ELF-1 (cell line): Measurements from ENCODE around the gene DAB2.

Source experiments
- DNase-seq: peaks from one replicate; pipeline ENCODE4 v3.0.0-alpha.2; 2016; ENCODE audit warnings: low read depth, low spot score

The DAB2 gene

DNA sequence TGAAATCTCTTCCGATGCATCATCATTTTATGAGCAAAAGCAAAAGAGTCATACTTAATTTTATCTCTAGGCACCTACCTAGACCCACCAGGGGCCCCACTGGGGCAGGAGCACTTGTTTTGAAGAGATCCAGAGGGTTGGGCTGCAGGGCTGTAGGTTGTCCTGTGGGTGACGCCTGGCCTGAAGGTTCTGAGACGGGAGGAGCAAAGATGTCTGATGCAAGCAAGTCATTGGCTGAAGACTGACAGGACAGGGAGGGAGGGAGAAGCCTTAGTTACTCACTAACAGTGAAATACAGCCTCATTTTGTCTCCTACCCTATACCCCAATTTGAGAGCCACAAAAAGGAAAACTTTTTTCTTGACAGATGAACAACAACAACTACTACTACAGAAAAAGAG is 43.4 kb downstream of the DAB2 start:
- no peak for DNase-seq

DNA sequence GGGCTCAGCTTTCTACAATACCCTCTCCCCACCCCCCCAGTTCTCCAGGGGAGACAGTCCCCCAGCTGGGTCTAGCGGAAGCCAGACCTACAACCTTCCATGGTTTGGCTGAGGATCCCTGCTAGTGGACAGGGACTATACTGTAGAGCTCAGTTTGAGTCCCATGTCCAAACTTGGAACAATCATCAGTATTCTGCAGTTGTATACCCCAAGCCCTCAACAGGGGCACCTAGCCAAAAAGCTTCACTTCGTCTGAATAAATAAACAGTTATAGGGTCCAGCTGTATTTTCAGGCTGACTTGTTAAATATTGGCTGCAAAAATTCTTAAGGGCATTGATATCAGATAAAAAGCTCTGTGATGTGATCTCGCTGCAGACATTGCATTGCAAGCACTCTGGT is 45.1 kb downstream of the DAB2 start:
- no peak for DNase-seq

DNA sequence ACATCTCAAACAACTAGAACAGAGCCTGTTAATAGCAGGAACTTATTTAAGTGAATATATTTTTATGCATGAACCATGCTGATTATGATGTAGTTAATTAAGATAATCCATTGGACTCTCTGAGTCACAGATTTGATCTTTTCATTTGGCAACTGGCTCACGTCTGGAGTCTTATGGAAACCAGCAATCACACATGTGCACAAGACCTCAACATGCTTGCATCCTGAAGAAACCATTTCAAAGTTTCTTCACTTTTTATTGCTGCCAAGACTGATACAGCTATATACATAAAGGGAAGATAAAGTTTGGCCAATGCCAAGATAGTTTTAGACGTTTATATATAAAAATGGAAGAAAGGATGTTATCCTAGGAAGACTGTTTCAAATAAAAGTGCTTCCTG is 47.2 kb downstream of the DAB2 start:
- DNase-seq: no peak

DNA sequence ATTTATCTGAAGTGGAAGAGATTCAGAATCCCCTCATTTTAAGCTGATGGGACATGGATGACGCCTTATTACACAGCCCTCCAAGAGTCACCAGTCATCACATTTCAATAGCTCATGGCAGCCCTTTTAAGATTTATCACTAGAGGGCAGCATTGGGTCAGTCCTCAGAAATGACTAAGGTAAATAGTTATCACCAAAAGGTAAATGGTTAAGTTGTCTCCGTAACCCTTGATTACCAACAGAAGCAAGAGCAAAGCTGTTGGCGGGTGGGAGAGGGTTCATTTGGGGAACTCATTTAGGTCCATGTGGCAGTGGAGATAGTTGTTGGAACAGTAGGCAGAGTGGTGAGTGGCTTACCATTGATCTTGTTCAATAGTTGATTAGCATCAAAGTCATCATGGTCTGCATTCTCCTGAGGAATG is 48.5 kb downstream of the DAB2 start:
- peak; percentile 49 for DNase-seq

DNA sequence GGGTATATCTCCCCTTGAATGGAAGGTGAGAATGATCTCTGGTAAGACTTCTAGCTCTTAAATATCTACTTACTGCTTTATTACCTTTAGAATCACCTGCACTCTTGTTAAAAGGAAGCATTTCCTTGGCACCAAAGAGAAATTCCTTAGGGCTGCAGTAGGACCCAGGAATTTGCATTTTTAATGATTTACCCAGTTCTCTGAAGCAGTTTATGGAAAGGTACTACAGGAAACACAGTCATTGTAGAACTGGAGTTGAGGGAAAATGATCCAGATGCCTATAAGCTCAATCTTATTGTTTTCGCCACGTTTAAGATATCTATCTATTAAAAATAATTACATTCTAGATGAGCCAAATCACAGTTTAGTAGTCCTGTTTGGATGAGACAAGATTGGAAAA is 51.0 kb downstream of the DAB2 start:
- no peak for DNase-seq

DNA sequence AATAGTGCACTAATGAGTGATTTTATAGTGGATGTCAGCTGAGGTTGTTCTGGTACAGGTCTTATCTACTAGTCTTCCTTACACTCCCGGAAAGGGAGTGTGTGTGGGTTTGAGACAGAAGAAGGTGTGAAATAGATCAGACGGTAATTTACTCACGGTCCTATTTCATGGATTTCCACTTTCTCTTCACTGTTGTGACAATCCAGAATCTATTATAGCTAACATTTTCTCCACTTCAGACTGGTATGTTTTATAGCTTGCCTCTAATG is 53.5 kb downstream of the DAB2 start:
- DNase-seq: no peak

DNA sequence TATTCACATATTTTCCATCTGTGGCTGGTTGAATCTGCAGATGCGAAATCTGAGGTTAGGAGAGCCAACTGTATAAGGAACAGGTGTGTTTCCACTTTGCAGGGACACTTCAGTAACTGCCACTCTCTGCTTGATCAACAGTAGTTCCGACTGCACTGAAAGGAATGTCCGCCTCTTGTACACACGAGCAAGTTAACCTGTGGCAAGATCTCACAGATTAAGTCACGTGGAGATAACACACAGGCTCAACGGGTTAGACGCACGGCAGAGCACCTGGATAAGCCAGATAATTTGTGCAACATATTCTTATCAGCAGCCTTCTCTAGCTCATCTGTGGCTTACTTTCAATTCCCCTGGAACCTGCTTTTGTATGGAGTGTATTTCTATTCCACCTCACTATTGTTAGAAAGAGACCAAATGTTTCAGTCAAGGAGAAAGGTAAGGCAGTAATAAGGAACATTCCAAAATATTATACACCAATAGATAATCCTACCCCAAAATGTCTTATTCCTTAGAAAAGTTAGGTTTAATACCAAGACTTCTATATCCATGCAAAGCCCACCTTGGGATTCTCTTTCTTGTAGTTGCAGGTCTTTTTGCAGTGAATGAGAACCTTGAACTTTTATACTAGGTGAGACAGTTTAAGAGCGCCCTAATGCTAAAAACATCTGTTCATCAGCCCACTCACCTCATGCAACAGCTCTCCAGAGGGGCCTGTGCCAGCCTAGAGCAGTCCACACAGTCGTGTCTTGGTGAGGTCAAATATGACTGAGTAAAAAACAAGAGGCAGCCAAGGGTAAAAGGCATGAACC is 54.0 kb downstream of the DAB2 start:
- DNase-seq: no peak

DNA sequence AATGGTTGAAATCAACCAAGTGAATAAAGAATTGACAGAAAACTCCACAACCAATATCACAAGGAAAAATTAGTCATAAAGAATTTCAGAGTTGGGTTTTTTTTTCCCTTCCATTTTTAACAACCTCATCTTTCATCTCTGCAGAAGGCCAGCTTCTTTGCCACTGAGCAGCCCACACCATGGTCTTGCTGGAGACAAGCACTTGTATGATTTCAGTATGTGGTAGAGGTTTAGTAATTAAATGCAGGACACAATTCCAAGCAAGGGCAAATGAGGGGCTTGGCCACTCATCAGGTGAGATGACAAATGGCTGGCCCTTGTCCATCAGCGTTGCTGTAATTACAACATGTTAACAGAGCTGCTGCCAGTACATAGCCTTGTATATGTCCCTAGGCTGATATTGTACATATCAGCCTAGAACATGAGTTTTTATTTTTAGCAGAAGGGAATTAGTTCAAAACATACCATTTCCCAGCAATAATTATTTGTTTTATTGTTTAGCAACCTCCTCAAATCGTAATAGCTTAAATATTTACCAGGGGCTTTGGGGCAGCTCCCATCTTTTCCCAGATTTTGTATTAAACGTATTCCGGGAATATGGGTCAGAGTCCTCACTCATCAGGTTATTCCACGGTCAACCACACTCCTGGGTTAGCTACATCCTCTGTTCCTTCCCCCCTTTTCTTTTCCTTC is 55.5 kb downstream of the DAB2 start:
- no peak for DNase-seq

DNA sequence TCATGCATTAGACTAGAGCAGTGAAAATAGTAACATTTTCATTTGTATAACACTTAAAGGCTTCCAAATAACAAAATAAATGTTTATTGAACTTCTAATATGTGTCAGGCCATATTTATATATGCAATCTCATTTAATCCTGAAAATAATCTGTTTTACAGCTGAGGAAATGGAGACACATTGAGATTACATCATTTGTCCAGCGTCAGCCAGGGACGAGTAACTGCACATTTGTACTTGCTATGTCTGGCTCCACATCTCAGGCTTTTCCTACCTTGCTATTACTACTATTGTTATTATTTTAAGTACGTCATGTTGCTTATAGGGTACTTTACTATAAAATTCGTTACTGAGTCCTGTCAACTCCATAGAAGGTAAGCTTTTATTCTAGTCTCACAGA is 56.7 kb downstream of the DAB2 start:
- no peak for DNase-seq

DNA sequence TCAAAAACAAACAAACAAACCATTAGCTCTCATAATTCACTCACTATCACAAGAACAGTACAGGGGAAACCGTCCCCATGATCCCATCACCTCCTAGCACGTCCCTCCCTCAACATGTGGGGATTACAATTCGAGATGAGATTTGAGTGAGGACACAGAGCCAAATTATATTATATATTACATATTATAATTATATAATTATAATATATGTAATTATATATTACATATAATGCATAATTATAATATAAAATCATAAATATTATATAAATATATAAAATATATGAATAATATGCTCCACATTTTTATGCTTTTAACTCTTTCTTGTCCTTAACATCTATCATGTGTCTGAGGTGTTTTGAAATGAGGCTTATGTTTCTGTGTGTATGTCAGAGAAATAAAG is 57.1 kb downstream of the DAB2 start:
- DNase-seq: no peak

DNA sequence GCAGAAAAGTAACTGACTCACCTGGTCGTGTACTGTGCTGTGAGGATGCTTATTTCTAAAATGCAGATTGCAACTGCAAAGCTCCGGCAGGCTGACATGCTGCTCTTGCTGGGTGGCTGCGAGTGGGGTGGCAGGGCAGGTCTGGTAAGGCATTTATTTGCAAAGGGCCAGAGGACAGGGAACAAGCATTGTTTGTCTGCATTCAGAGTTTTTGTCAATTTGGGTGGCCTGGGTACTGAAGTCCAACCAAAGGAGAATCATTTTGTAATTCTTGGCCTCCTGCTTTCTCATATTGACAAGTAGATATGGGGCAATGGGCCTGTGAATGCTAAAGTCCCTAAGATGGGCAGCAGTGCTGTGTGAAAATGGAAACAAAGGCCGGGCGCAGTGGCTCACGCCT is 60.4 kb downstream of the DAB2 start, which contains the start of gene C9:
Gene C9 (minus strand): TSS at position 129 of the 400 bp plus-strand sequence. CDS start 31 bp downstream, at position 98.
- DNase-seq: no peak

DNA sequence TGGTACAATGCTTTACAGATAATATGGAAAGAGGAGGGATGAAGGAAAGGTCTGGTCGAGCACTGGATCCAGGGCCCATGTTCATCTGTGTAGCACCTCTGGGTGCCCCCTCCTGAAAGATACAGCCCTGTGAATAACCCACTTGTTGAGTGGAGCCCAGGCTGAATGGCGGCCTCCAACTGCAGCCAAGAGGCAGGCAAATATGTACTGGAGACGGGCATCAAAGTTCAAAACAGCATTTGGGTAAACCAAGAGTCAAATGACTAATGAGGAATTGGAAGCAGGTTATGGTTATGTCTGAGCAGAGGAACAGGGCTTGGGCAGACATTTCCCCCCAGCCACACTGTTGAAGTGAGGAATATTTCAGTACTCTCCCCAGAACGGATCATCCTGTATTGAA is 61.6 kb downstream of the DAB2 start:
- no peak for DNase-seq

DNA sequence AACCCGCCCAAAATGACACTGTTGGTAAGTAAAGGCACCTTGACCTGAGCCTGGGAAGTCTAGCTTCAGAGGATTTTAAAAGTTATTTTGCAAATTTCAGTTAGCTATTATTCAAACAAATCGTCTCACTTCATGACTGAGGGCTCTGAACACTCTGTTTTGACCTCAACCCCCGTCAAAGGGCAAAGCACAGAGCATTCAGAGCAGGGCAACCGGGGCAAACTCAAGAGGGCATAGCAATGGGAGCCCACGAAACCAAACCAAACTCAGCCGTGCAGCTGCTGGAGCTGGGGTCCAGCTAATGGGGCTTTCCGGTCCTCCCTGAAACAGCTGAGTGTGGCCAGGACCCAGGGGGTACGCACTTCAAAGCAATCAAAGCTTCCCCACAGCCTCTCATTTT is 62.1 kb downstream of the DAB2 start:
- no peak for DNase-seq

DNA sequence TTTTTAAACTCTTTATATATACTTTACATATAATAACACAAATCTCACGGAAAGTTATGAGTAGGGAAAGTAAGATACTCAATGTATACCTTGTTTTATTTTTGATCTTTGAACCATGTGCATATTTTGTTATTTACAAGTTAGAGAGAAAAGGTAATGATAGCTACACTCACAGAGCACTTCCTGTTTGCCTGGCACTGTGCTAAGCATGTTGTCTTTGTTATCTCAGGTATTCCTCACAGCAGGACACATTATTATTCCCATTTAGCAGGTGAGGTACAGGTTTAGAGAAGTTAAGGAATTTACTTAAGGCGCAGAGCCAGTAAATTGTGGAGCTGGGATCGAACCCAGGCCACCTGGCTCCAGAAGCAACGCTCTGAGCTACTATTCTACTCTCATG is 63.5 kb downstream of the DAB2 start:
- DNase-seq: no peak

DNA sequence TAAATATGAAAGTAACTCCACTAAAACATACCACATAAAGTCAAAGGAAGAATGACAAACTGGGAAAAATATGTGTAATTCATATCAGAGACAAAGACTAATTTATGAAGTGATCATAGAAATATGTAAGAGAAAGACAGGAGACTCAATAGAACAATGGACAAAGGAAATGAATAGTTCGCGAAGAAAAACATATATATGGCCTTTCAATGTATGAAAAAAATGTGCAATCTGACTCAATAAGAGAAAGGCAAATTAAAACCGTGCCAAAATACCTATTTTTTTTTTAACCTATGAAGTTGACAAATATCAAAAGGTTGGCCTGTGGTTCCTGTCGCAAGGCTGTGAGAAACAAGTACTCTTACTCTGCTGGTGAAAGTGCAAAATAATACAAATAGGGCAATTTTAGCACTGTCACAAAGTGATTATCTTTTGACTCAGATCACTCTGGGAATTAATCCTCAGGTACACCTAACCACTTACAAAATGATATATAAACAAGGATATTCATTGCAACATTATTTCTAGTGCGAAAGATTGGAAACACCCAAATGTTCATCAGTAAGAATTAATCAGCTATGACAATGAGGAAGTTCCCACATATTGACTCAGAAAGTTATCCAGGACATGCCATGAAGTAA is 64.2 kb downstream of the DAB2 start:
- no peak for DNase-seq

DNA sequence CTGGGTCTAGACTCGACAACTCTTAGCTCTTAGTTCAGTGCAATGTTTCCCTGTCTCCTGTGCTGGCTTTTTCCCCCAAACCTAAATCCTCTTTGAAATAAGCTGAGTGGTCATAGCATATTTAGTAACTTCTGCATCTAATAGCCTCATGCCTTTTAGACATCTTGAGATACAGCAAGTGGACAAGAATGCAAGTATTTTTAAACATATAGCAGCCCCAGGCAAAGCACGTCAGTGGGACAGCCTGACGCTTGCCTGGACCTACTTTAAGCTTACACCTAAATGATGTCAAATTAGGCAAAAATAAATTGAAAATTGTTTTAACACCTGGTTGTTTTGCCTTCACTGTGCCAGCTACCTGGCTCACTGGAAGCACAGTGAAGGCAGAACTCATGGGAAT is 68.5 kb downstream of the DAB2 start:
- no peak for DNase-seq

DNA sequence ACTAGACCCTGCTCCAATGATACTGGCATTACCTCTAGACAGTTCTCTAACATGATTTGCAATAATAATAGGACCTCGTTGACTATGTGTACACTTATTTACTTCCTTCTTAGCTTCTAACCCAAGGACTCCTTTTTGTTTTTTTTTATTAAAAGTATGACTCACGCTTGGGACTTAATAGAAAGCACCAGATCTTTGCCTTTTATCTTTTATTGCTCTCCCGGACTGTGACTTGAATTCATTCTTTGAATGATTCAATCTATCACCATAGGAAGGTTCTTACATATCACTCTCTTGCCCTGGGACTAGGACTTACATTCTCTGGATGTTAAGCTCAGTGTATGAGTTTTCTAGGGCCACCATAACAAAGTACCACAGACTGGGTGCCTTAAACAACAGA is 69.5 kb downstream of the DAB2 start:
- DNase-seq: no peak

DNA sequence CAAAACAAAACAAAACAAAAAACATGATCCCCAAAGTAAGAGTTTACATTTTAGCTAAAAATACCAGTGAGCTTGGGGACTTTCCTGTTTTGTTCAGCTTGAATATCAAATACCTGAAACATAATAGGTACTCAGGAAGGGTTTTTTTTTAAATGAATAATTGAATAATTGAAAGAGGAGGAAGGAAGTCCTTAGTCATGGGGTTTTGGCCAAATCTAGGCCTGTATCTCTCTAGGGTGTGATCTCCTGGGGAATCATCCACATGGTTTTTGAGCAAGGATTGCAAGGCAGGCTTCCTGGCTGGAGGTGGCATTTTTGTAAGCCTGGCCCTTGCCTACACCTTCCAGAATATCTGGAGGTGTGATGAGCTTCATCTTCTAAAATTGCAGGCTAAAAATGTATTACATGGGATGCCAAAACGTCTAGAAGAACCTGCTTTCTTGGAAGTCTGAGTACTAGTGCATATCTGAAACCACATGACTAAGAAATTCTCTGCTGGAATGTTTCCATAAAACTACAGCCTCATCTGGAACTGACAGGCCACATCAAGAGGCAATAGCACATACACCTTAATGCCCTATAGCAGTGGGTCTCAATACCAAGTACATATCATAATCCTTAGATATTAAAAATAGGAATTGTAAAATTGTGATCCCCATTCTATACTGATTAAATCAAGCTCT is 70.9 kb downstream of the DAB2 start:
- DNase-seq: no peak

DNA sequence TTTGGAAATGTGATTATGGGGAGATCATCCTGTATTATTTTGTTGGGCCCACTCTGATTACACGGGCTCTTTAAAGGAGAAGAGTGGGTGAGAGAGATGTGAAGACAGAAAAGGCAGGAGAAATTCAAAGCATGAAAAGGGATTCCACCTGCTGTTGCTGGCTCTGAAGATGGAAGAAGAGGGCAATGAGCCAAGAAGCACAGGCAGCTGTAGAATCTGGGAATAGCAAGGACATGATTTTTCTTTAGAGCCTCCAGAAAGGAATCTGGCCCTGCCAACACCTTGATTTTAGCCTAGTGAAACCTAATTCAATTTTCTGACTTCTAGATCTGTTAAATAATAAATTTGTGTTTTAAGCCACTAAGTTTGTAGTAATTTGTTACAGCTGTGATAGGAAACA is 71.8 kb downstream of the DAB2 start:
- no peak for DNase-seq

DNA sequence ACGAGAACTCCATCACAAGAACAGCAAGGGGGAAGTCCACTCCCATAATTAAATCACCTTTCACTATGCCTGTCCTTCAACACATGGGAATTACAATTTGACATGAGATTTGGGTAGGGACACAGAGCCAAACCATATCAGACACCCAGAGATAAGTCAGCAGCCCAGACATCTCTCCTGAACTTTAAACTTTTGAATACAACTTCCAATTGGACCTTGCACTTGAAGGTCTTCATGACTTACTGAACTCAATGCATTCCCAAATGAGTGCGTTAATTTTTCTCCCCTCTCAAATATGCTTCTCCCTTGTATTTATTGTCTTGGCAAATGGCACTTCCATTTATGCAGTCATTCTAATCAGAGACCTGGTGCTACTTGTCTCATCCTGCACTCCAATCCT is 72.6 kb downstream of the DAB2 start:
- no peak for DNase-seq

DNA sequence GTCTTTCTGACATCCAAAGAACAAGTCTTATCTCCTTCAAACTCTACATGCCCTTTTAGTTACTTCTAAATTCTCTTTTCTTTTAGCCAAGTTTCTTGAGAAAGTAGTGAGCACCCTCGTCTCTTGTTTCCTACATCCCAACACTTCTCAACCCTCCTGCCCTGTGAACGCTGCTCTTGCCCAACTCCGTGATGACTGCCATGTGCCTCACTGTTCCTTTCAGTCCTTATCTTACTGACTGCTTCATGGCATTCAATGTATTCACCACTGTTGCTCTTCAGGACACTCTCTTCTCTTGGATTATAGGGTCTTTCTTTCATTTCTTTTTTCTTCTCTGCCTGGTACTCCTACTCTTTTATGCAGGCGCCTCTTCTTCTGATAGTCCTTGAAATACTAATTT is 75.3 kb downstream of the DAB2 start:
- no peak for DNase-seq

DNA sequence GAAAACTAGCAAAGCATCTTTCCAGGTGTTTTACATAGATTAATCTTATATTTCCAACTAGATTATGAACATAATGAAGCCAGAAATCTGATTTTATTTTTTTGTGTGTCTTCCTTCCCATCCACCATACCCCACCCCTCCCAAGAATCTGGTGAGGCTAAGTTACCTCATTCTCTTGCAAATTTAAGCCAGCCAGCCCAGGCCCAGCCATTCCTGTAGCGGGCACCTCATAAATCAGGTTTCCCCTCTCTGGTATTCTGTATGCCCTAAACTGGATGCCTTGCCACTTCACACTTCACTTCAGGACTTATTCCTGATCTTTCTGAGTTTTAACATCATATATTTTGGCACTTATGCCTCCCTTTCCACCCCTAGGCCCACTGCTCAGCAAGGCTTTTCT is 82.3 kb downstream of the DAB2 start:
- no peak for DNase-seq

DNA sequence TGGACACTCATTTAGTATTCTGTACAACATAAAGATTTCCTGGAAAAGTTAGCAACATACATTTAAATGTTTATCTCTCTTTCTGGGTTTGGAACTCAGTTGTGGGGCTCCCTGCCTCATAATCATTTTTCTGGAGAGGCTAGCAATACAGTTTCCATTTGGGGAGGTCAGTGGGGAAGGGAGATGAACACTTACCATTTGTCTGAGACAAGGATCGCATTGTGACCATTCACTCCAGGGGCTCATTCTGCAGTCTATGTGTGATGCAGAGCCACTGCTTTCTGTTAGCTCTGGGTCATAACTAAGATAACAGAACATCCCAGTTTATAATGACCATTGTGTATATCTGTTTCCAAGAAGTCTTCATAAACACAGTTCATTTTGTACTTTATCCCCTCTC is 82.9 kb downstream of the DAB2 start:
- DNase-seq: no peak
